Endodermal cell (in vitro differentiated cells): ENCODE results near the gene CASP9. TPM values are rescaled to one million over a fixed set of nuclear protein-coding genes. Genes with fewer than 3 reads are reported as not detected.
"Not testable (repeated sequence)": the region's sequence is repeated elsewhere in the genome, so short reads cannot be mapped to it uniquely, and the experiment has no call there.

Experiments used
- DNase-seq: peaks from one replicate; pipeline ENCODE4 v3.0.0-alpha.2; 2017
- H3K27ac ChIP-seq: 2 replicates; pipeline ENCODE4 v1.5.1; 2013; ENCODE audit warnings: mild to moderate bottlenecking, low read depth, low read length, moderate library complexity
- H3K27me3 ChIP-seq: 2 replicates; pipeline ENCODE4 v1.6.1; 2013; ENCODE audit warnings: mild to moderate bottlenecking, low read length, moderate library complexity; ENCODE audit not compliant: insufficient read depth, control insufficient read depth, poor library complexity, severe bottlenecking
- H3K36me3 ChIP-seq: 2 replicates; pipeline ENCODE4 v1.7.0; 2013; ENCODE audit warnings: mild to moderate bottlenecking, low read length, moderate library complexity; ENCODE audit not compliant: control insufficient read depth, insufficient read depth
- H3K4me1 ChIP-seq: one replicate; pipeline ENCODE4 v1.7.0; 2013; ENCODE audit warnings: low read length; ENCODE audit not compliant: control insufficient read depth, insufficient read depth
- H3K4me3 ChIP-seq: 2 replicates; pipeline ENCODE4 v1.5.1; 2013; ENCODE audit warnings: mild to moderate bottlenecking, low read length, moderate library complexity
- H3K9ac ChIP-seq: 2 replicates; pipeline ENCODE4 v1.6.1; 2013; ENCODE audit warnings: mild to moderate bottlenecking, low read length, moderate library complexity; ENCODE audit not compliant: poor library complexity, severe bottlenecking; ENCODE audit errors: extremely low read depth
- H3K9me3 ChIP-seq: 2 replicates; pipeline ENCODE4 v1.6.1; 2013; ENCODE audit warnings: mild to moderate bottlenecking, low read length, moderate library complexity; ENCODE audit not compliant: control insufficient read depth
- H3K27ac Mint-ChIP-seq: 2 replicates; pipeline ENCODE4 v1.8.0; 2020; ENCODE audit warnings: mixed read lengths
- H3K27me3 Mint-ChIP-seq: 2 replicates; pipeline ENCODE4 v1.8.0; 2021; ENCODE audit warnings: mild to moderate bottlenecking, mixed read lengths; ENCODE audit not compliant: insufficient read depth
- H3K36me3 Mint-ChIP-seq: 2 replicates; pipeline ENCODE4 v1.8.0; 2020; ENCODE audit warnings: low read depth, mixed read lengths
- H3K4me1 Mint-ChIP-seq: 2 replicates; pipeline ENCODE4 v1.8.0; 2020; ENCODE audit warnings: mixed read lengths
- H3K4me3 Mint-ChIP-seq: 2 replicates; pipeline ENCODE4 v1.8.0; 2020; ENCODE audit warnings: mild to moderate bottlenecking, moderate library complexity, mixed read lengths
- H3K9me3 Mint-ChIP-seq: 2 replicates; pipeline ENCODE4 v1.8.0; 2020; ENCODE audit warnings: mild to moderate bottlenecking, mixed read lengths
- CTCF ChIP-seq: fragments of 200-600 bp; sonication (generic); conservative IDR thresholded peaks from 2 replicates; pipeline ENCODE4 v1.5.0; 2021; ENCODE audit warnings: antibody characterized with exemption, mild to moderate bottlenecking
- WGBS, 2 experiments: methylation state at CpG; one replicate each; pipeline versions ENCODE4 v1.1.5 to v1.1.7; 2013; ENCODE audit warnings: missing lambda C conversion rate in 2 of 2, mixed read lengths in 1 of 2; ENCODE audit not compliant: insufficient coverage in 1 of 2, insufficient read length in 1 of 2; 5-methylcytosine and 5-hydroxymethylcytosine counted together
- total RNA-seq, 2 donors: library from RNA; stranded (reverse); fragmentation: NEBNext Ultra II Directional in 1 of 2; extraction: Animal tissue kit (Norgen Biotek cat#: 25700) in 1 of 2; gene quantifications; 2 replicates in 1 of 2; 3 replicates in 1 of 2; pipeline ENCODE4 v1.2.1, GENCODE V29; 2021

The CASP9 gene
- total RNA-seq, 2 donors from 2014 or later, result 15.5 to 16.1 TPM

DNA sequence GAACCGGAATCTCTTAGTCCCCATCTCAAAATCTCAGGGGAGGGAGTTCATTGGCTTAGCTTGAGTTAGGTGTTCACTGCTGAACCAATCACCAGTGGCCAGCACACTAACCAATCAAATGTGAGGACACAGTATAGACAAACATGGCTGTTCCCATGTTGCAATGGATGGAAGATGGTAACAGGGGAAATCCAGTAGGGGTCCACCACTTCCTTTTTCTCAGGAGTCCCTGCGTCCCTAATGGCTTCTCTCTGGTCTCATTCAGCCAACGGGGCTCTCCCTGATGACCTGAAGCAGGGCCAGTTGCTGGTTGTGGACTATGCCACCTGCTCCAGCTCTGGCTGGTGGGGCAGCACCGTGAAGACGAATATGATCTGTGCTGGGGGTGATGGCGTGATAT lies 38.4 kb downstream of the CASP9 start:
- Mint-ChIP-seq H3K27me3 (no peaks in the 10 kb centered on the region), H3K4me1 (no peaks in the 10 kb centered on the region), H3K27ac (no peak overlapping the region), H3K4me3 (no peak overlapping the region), H3K9me3 (no peaks in the 10 kb centered on the region), H3K36me3 (peaks cover 15% of the 10 kb centered on the region)
- no peak for DNase-seq
- H3K4me3 ChIP-seq, result no peak overlapping the region
- no peaks in the 10 kb centered on the region for H3K36me3 ChIP-seq
- no peaks in the 10 kb centered on the region for H3K9me3 ChIP-seq
- no peak overlapping the region for H3K27ac ChIP-seq
- no peak overlapping the region for H3K9ac ChIP-seq
- H3K4me1 ChIP-seq, result no peaks in the 10 kb centered on the region
- 96 to 100% methylated on average over 1 to 6 of the region's 6 CpGs for WGBS, 2 experiments
- H3K27me3 ChIP-seq, result no peaks in the 10 kb centered on the region
- TF ChIP-seq CTCF, result no peak

GRCh38 chr1:15484443-15484842 lies 39.6 kb downstream of the CASP9 start:
- not testable (repeated sequence) for H3K4me3 ChIP-seq, H3K4me1 Mint-ChIP-seq, H3K4me3 Mint-ChIP-seq, H3K9me3 Mint-ChIP-seq, H3K27ac ChIP-seq, H3K4me1 ChIP-seq, H3K36me3 Mint-ChIP-seq, H3K27ac Mint-ChIP-seq, H3K9ac ChIP-seq, H3K9me3 ChIP-seq, DNase-seq, H3K27me3 Mint-ChIP-seq, H3K36me3 ChIP-seq, H3K27me3 ChIP-seq
- 91 to 100% methylated on average over 1 to 6 of the region's 6 CpGs for WGBS, 2 experiments

- H3K9me3 ChIP-seq, result no peaks in the 10 kb centered on the region
- Mint-ChIP-seq H3K4me1 (no peaks in the 10 kb centered on the region), H3K27ac (no peak overlapping the region), H3K9me3 (no peaks in the 10 kb centered on the region), H3K4me3 (no peak overlapping the region), H3K27me3 (no peaks in the 10 kb centered on the region), H3K36me3 (peaks cover 9% of the 10 kb centered on the region)
- H3K4me1 ChIP-seq, result no peaks in the 10 kb centered on the region
- DNase-seq, result no peak
- H3K36me3 ChIP-seq, result no peaks in the 10 kb centered on the region
- H3K4me3 ChIP-seq, result no peak overlapping the region
- H3K27ac ChIP-seq, result no peak overlapping the region
- WGBS, 2 experiments, result 92 to 100% methylated on average over 1 to 2 of the region's 2 CpGs
- no peaks in the 10 kb centered on the region for H3K27me3 ChIP-seq
- no peak for TF ChIP-seq CTCF
- H3K9ac ChIP-seq, result no peak overlapping the region
Observed at GRCh38 chr1:15483971-15484370, 40.0 kb downstream of the CASP9 start.

DNA sequence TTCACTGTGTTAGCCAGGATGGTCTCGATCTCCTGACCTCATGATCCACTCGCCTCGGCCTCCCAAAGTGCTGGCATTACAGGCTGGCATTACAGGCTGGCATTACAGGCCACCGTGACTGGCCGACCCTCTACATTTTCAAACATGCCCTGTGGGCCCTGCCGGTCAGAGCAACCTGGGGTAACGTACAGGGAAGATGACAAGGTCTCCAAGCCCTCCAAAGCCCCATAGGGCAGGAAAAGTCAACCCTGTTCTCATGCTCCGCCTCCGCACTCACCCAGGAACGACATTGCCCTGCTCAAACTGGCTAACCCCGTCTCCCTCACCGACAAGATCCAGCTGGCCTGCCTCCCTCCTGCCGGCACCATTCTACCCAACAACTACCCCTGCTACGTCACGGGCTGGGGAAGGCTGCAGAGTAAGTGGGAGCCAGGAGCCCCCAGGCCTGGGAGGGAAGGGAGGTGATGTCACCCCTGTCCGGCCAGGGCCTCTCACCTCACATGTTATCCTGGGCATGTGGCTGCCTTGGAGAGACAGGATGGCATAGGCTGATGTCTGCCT lies 41.0 kb downstream of the CASP9 start:
- H3K4me3 ChIP-seq, H3K9me3 ChIP-seq, H3K4me1 Mint-ChIP-seq, H3K27ac Mint-ChIP-seq, H3K4me3 Mint-ChIP-seq, H3K4me1 ChIP-seq, H3K27ac ChIP-seq, H3K9me3 Mint-ChIP-seq, H3K36me3 Mint-ChIP-seq, H3K27me3 ChIP-seq, H3K27me3 Mint-ChIP-seq, DNase-seq, H3K9ac ChIP-seq, H3K36me3 ChIP-seq: not testable (repeated sequence)
- 94 to 98% methylated on average over 8 to 12 of the region's 16 CpGs for WGBS, 2 experiments

DNA sequence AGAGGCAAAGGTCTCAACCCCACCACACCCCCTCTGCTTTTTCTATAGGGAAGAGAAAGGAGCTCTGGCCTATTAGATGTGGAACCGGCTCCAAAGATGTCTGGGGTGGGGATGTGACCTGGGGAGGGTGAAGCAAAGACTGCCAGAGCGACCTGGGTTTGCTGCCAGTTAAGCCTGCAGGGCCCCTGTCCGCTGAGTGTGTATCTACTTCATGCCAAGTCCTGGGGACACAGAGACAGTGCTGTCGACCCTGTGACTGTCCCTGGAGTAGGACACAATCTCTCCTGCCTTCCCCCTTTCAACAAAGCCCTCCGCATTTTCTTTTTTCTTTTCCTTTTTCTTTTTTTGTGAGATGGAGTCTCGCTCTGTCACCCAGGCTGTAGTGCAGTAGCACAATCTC lies 41.6 kb downstream of the CASP9 start:
- H3K4me3 ChIP-seq, H3K27ac Mint-ChIP-seq, H3K4me1 Mint-ChIP-seq, H3K27ac ChIP-seq, DNase-seq, H3K36me3 ChIP-seq, H3K36me3 Mint-ChIP-seq, H3K27me3 Mint-ChIP-seq, H3K4me3 Mint-ChIP-seq, H3K9ac ChIP-seq, H3K9me3 Mint-ChIP-seq, H3K4me1 ChIP-seq, H3K27me3 ChIP-seq, H3K9me3 ChIP-seq: not testable (repeated sequence)
- WGBS, 2 experiments, result 93 to 100% methylated on average over 3 to 6 of the region's 6 CpGs
